ENCODE results near the gene ARRB1. TPM values are rescaled to one million over a fixed set of nuclear protein-coding genes. Genes with fewer than 3 reads are reported as not detected.

The ARRB1 gene
- total and polyA plus RNA-seq, 2 of the 13 experiments (the other 11 are each of a cell fraction or from before 2014, with no cell fraction given): 22.5 to 35.7 TPM

- TF ChIP-seq SIX1 (CRISPR knock-in tag; IDR thresholded peaks at IDR 0.05; ENCODE audit: borderline replicate concordance) (0 out of 2 replicates have a peak, but pooled peaks have one; percentile 52), ZNF20 (CRISPR knock-in tag; IDR thresholded peaks at IDR 0.05) (0 out of 2 replicates have a peak, but pooled peaks have one; percentile 67), RORA (CRISPR knock-in tag; IDR thresholded peaks at IDR 0.05) (no peak), NR2F1 (CRISPR knock-in tag; IDR thresholded peaks at IDR 0.05) (no peak), ZNF432 (CRISPR knock-in tag; IDR thresholded peaks at IDR 0.05; ENCODE audit: borderline replicate concordance) (no peak), MNT (IDR thresholded peaks at IDR 0.05) (no peak), MTA3 (CRISPR knock-in tag; IDR thresholded peaks at IDR 0.05) (no peak; the same call in 1 of the 2 replicates), ZSCAN31 (CRISPR knock-in tag; IDR thresholded peaks at IDR 0.05; ENCODE audit: low read depth) (peak; percentile 74; the same call in 1 of the 2 replicates), SIN3B (IDR thresholded peaks at IDR 0.05; ENCODE audit: low read length) (no peak), HOXA3 (CRISPR knock-in tag; IDR thresholded peaks at IDR 0.05) (peak; percentile 70), TFDP1 (CRISPR knock-in tag; IDR thresholded peaks at IDR 0.05; ENCODE audit: borderline replicate concordance) (peak; percentile 51; the same call in 1 of the 2 replicates), HMG20A (CRISPR knock-in tag; IDR thresholded peaks at IDR 0.05; ENCODE audit: borderline replicate concordance) (peak; percentile 44; the same call in 1 of the 2 replicates), ZNF678 (CRISPR knock-in tag; IDR thresholded peaks at IDR 0.05) (peak; percentile 90; the same call in 1 of the 2 replicates), ZFP41 (CRISPR knock-in tag; IDR thresholded peaks at IDR 0.05; ENCODE audit: borderline replicate concordance) (peak; percentile 69; the same call in 1 of the 2 replicates), CAMTA2 (CRISPR knock-in tag; IDR thresholded peaks at IDR 0.05; ENCODE audit: borderline replicate concordance) (peak; percentile 56; the same call in 1 of the 2 replicates), ZUFSP (CRISPR knock-in tag; IDR thresholded peaks at IDR 0.05; ENCODE audit: borderline replicate concordance) (no peak), ZNF720 (CRISPR knock-in tag; IDR thresholded peaks at IDR 0.05) (peak; percentile 93), ZNF30 (CRISPR knock-in tag; IDR thresholded peaks at IDR 0.05) (0 out of 2 replicates have a peak, but pooled peaks have one; percentile 25), PBX2 (CRISPR knock-in tag; IDR thresholded peaks at IDR 0.05) (no peak), NONO (IDR thresholded peaks at IDR 0.05) (no peak), NONO (CRISPR knock-in tag; conservative IDR thresholded peaks at IDR 0.05) (no peak), ZNF136 (CRISPR knock-in tag; IDR thresholded peaks at IDR 0.05; ENCODE audit: low read depth) (peak; percentile 87; the same call in 1 of the 2 replicates), RELA (CRISPR knock-in tag; IDR thresholded peaks at IDR 0.05) (0 out of 2 replicates have a peak, but pooled peaks have one; percentile 82), ZFAT (CRISPR knock-in tag; conservative IDR thresholded peaks at IDR 0.05) (0 out of 2 replicates have a peak, but pooled peaks have one; percentile 32), MXI1 (IDR thresholded peaks at IDR 0.05; ENCODE audit: borderline replicate concordance, low read depth, low read length) (no peak), HMG20B (CRISPR knock-in tag; conservative IDR thresholded peaks at IDR 0.05) (peak; percentile 90)
These were observed 137.0 kb downstream of the ARRB1 start (continued) for GRCh38 chr11:75214411-75214821.
